HG03159 (cell line): Measurements from ENCODE around the gene TAOK2.

Experiments
- ATAC-seq: cut with Tn5 transposase; IDR thresholded peaks from one replicate; pipeline ENCODE4 v1.9.1; 2021; ENCODE audit warnings: mild to moderate bottlenecking, moderate library complexity; ENCODE audit not compliant: unreplicated experiment

TAOK2 gene

DNA sequence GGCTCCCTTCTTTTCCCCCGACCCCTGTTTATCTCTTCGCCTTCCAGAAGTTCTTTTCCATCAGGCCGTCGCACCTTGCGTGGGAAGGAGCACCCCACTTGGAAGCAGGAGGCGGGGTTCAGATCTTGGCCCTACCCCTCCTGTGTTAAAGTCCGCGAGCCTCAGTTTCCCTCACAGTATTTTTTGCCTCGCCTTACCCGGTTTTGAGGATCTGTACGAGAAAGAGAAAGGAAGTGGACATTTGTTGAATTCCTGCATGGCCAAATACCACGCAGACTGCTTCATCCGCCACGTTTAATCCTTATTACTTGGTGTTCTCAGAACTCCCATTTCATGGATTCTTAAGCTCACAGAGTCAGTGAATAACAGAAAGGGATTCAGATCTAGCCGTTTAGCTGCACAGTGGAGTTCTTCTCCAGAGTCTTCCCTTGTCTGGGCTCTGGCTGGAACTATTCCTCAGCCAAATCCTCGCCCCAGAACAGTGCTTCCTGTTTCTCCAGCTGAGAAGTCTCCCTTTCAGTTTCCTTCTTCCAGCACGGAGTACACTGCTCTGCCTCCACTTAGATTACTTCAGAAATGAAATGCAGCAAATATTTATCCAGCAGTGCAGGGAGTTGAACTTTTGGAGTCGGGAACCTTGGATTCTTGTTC lies 11.2 kb upstream of the TAOK2 start:
- no peak for ATAC-seq

DNA sequence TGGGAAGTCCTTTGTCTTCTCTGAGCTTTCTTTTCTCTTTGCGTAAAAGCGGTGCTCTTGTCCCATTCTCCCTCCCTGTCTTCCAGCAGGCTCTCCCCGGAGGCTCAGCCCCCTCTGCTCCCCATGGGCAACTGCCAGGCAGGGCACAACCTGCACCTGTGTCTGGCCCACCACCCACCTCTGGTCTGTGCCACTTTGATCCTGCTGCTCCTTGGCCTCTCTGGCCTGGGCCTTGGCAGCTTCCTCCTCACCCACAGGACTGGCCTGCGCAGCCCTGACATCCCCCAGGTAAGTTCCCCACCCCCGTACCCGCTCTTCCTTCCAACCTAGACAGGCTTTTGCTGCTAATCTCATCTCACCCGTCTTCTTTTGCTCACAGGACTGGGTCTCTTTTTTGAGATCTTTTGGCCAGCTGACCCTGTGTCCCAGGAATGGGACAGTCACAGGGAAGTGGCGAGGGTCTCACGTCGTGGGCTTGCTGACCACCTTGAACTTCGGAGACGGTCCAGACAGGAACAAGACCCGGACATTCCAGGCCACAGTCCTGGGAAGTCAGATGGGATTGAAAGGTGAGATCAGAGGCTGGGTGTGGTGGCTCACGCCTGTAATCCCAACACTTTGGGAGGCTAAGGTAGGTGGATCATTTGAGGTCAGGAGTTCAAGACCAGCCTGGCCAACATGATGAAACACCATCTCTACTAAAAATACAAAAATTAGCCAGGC lies 10.5 kb upstream of the TAOK2 start:
- no peak for ATAC-seq

DNA sequence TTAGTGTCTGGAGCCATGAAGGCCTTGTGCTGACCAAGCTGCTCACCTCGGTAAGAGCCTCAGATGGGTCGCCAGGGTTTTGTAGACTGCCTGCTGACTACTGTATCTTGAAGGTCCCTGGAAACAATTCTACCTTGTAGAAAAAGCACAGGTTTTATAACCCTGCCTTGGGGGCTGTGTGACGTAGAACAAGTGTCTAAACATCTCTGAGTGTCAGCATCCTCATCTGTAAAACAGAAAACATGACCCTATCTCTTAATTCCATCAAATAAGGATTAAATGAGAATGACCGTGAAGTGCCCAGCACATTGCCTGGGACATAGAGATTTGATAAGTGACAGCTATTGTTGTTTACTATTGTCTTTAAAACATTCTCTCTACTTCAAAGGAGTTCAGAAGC lies 5.5 kb upstream of the TAOK2 start:
- no peak for ATAC-seq

DNA sequence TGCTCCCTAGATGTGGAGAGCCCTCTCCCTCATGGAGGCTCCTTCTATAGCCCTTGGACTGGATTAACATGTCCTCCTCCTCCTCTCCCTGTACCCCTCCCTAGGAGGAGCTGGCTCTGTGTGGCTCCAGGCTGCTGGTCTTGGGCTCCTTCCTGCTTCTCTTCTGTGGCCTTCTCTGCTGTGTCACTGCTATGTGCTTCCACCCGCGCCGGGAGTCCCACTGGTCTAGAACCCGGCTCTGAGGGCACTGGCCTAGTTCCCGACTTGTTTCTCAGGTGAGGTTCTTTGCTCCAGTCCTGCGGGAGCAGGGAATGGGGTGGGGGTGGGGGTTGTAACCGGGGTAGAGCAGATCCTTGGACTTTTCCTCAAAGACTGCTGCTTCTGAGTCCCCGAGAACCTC lies 2.4 kb upstream of the TAOK2 start:
- no peak for ATAC-seq

- no peak for ATAC-seq
Observed at GRCh38 chr16:29972500-29972899, 1.2 kb upstream of the TAOK2 start.

- ATAC-seq = no peak
Observed at GRCh38 chr16:29972992-29973383, 680 bp upstream of the TAOK2 start.

GRCh38 chr16:29974291-29975133 lies 844 bp downstream of the TAOK2 start:
- no peak for ATAC-seq

DNA sequence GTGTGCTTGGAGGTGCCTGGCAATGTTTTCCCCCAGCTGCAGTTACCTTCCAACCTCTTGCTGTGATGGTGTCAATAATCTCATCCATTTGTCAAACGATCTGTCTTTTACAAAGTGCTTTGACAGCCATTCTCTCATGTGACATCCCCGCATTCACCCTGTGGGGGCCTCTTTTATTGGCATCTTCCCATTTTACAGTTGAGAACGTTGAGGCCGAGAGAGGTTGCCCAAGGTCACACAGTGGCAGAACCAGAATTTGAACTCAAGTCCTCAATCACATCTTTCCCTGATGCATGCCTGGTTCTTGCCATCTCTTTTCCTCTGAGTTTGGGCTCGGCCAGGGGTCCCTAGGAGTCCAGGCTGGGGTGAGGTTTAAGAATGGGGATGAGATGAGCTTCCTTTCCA lies 1.5 kb downstream of the TAOK2 start:
- ATAC-seq = no peak

DNA sequence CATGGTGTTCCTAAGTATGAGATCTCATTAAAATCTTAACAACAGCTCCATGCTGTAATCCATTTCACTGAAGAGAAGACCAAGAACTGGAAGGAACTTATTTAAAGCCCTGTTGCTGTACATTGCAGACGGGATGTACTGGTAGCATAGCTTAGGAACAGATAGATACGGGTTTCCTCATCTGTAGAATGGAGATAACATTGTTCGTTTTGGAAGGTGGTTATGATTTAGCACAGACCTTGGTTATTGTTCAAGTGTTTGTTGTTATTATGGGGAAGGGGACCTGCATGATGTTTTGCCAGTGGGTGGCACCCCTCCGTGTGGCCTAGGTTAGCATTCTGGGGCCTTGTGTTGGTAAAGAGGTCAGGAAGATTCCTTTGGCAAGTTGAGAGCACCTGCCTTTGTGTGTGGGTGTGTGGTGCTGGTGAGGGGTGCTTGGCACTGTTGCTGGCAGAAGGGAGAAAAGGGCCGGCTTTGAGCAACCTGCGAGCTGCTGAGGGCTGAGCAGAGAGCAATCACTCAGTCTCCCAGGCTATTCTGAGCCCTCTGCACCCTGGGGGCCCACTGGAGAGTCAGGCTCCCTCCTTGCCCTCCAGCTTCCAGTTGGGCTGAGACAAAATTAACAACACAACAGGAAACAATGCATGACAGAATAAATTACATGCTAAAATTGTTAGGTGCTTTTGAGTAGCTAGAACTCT lies 2.3 kb downstream of the TAOK2 start:
- no peak for ATAC-seq

GRCh38 chr16:29977063-29977825 lies 3.6 kb downstream of the TAOK2 start:
- no peak for ATAC-seq

DNA sequence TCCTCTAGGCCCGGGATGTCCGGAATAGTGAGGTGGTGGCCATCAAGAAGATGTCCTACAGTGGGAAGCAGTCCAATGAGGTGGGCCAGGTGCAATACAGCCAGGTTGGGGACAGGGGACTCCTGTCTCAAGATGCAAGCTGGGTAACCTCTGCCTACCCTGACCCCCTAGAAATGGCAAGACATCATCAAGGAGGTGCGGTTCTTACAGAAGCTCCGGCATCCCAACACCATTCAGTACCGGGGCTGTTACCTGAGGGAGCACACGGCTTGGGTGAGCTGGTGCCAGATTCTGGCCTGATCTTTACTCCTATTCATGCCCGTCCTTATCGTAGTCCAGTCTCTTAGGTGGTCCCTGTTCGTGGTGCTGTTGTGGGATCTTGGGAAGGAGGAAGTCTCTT lies 4.4 kb downstream of the TAOK2 start:
- ATAC-seq = no peak

DNA sequence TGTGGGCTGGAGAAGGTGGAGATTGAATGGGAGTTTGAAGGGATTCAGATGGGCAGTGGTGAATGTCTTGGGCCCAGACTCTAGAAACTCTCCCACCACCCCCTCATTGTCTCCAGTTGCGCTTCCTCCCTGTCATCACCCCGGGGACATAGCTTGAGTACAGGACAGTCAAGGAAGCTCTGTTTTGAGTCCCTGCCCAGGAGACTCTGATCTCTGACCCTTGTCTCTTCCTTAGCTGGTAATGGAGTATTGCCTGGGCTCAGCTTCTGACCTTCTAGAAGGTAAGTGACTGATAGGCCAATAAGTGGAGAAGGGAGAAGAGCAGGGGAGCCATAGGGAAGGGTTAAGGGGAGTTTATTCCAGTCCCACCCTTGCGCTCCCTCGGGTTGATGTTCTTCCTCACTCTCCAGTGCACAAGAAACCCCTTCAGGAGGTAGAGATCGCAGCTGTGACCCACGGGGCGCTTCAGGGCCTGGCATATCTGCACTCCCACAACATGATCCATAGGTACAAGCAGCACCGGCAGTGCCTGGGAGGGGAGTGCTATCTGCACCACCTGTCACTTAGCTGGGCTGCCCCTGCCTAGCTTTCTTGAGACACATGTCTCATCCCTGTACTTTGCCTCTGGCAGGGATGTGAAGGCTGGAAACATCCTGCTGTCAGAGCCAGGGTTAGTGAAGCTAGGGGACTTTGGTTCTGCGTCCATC lies 5.0 kb downstream of the TAOK2 start:
- ATAC-seq = no peak

DNA sequence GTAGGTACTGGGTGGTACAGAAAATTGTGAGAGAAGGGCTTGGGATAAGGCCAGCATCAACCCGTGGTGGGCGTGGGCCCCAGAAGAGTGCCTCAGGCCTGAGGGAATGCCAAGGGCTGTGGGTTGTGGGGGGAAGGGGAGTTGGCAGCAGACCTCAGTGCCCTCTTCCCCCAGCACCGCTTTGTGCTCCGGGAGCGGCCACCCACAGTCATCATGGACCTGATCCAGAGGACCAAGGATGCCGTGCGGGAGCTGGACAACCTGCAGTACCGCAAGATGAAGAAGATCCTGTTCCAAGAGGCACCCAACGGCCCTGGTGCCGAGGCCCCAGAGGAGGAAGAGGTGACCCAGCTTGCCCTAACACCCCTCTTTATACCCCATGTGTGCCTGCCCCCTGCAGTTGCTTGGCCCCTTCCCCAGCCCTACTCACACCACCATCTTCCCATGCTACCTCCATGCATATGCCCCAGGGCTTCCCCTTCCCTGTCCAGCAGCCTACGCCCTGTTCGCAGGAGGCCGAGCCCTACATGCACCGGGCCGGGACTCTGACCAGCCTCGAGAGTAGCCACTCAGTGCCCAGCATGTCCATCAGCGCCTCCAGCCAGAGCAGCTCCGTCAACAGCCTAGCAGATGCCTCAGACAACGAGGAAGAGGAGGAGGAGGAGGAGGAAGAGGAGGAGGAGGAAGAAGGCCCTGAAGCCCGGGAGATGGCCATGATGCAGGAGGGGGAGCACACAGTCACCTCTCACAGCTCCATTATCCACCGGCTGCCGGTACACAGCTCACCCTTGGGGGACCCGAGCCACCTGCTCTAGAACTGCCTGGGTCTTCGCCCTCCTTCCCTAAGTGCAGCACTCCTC lies 9.1 kb downstream of the TAOK2 start:
- no peak for ATAC-seq

GRCh38 chr16:29983420-29984136 lies 9.9 kb downstream of the TAOK2 start:
- ATAC-seq = no peak

GRCh38 chr16:29984137-29984763 lies 10.6 kb downstream of the TAOK2 start:
- ATAC-seq = no peak

GRCh38 chr16:29984764-29985147 lies 11.1 kb downstream of the TAOK2 start:
- no peak for ATAC-seq

DNA sequence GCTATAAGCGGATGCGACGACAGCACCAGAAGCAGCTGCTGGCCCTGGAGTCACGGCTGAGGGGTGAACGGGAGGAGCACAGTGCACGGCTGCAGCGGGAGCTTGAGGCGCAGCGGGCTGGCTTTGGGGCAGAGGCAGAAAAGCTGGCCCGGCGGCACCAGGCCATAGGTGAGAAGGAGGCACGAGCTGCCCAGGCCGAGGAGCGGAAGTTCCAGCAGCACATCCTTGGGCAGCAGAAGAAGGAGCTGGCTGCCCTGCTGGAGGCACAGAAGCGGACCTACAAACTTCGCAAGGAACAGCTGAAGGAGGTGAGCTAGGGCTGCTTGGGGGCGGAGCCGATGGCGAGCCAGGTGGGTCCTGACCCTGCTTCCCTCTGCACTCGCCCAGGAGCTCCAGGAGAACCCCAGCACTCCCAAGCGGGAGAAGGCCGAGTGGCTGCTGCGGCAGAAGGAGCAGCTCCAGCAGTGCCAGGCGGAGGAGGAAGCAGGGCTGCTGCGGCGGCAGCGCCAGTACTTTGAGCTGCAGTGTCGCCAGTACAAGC lies 11.7 kb downstream of the TAOK2 start:
- ATAC-seq = no peak

DNA sequence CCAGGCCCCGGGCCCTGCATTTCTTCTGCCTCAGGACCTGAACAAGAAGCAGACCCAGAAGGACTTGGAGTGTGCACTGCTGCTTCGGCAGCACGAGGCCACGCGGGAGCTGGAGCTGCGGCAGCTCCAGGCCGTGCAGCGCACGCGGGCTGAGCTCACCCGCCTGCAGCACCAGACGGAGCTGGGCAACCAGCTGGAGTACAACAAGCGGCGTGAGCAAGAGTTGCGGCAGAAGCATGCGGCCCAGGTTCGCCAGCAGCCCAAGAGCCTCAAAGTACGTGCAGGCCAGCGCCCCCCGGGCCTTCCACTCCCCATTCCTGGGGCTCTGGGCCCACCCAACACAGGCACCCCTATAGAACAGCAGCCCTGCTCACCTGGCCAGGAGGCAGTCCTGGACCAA lies 12.6 kb downstream of the TAOK2 start:
- no peak for ATAC-seq
